Testis (tissue), 2 donors: ENCODE measurements around the gene FGF3.

Experiments
- POLR2A ChIP-seq: fragments of 450-650 bp; IDR thresholded peaks from one replicate; pipeline ENCODE4 v1.6.1; 2017; ENCODE audit warnings: antibody characterized with exemption, mild to moderate bottlenecking, moderate library complexity
- TF ChIP-seq, protein P1 (sequence below), 3 experiments: fragments of 450-650 bp in 2 of 3; fragments of 200-600 bp in 1 of 3; sonication (generic) in 1 of 3; IDR thresholded peaks; one replicate each; pipeline ENCODE4 v1.5.1; 2016 to 2019; ENCODE audit warnings: antibody characterized with exemption in 3 of 3, mild to moderate bottlenecking in 2 of 3, moderate library complexity in 1 of 3

DNA sequence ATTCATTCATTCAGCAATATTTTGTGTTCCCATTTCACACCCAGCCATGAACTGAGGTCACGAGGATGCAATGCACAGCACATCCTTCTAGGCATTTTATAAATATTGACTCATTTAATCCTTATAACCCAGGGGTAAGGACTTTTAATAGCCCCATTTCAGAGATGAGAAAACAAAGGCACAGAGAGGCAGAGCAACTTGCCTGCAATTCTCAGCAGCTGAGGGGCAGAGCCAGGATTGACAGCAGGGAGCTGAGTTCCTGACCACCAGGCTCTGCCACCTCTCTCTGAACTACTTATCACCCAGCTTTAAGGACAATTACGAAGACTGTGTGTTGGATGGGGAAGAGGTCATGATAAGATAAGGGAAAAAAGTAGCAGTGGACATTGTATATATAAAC, 12.8 kb upstream of the FGF3 start:
- TF ChIP-seq POLR2A = no peak
- TF ChIP-seq, protein P1, sequence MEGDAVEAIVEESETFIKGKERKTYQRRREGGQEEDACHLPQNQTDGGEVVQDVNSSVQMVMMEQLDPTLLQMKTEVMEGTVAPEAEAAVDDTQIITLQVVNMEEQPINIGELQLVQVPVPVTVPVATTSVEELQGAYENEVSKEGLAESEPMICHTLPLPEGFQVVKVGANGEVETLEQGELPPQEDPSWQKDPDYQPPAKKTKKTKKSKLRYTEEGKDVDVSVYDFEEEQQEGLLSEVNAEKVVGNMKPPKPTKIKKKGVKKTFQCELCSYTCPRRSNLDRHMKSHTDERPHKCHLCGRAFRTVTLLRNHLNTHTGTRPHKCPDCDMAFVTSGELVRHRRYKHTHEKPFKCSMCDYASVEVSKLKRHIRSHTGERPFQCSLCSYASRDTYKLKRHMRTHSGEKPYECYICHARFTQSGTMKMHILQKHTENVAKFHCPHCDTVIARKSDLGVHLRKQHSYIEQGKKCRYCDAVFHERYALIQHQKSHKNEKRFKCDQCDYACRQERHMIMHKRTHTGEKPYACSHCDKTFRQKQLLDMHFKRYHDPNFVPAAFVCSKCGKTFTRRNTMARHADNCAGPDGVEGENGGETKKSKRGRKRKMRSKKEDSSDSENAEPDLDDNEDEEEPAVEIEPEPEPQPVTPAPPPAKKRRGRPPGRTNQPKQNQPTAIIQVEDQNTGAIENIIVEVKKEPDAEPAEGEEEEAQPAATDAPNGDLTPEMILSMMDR (IDR thresholded peaks at IDR 0.05) = no peak
